ENCODE results near the gene HADH. TPM values are rescaled to one million over a fixed set of nuclear protein-coding genes. Genes with fewer than 3 reads are reported as not detected.
"Not testable (repeated sequence)": the region's sequence is repeated elsewhere in the genome, so short reads cannot be mapped to it uniquely, and the experiment has no call there.

HADH gene
- total and polyA plus RNA-seq, 3 donors from 2014 or later: 65.6 to 73.8 (median 71.2) TPM

- TF ChIP-seq CTCF (IDR thresholded peaks at IDR 0.05): no peak
- TF ChIP-seq POLR2A (IDR thresholded peaks at IDR 0.05): no peak
- Histone ChIP-seq H3K27ac (no peak overlapping the region), H3K4me1 (no peaks in the 10 kb centered on the region), H3K9me3 (no peaks in the 10 kb centered on the region), H3K36me3 (ENCODE audit: low read depth, missing control alignments) (no peaks in the 10 kb centered on the region), H3K27me3 (no peaks in the 10 kb centered on the region), H3K4me3 (no peak overlapping the region)
- intact Hi-C loops (cut with DNase I; ENCODE audit: low total_unique reads): no loop called here
- DNase-seq: no peak
- 97 to 98% methylated on average over 2 of the region's 2 CpGs for WGBS, 2 donors
Observed at GRCh38 chr4:108008721-108009120, 19.0 kb downstream of the HADH start.

GRCh38 chr4:108010167-108010566 lies 20.5 kb downstream of the HADH start:
- H3K4me3 ChIP-seq: no peak overlapping the region
- TF ChIP-seq POLR2A (IDR thresholded peaks at IDR 0.05): no peak
- TF ChIP-seq CTCF (IDR thresholded peaks at IDR 0.05): no peak
- H3K27ac ChIP-seq: no peak overlapping the region

GRCh38 chr4:108012382-108012781 lies 22.7 kb downstream of the HADH start:
- H3K36me3 ChIP-seq (ENCODE audit: low read depth, missing control alignments); H3K4me1 ChIP-seq; H3K27me3 ChIP-seq; H3K9me3 ChIP-seq; intact Hi-C loops (cut with DNase I; ENCODE audit: low total_unique reads); H3K27ac ChIP-seq; H3K4me3 ChIP-seq; DNase-seq: not testable (repeated sequence)
- 95 to 97% methylated on average over 5 of the region's 5 CpGs for WGBS, 2 donors

More at GRCh38 chr4:108010167-108010566, 20.5 kb downstream of the HADH start:
- intact Hi-C loops (cut with DNase I; ENCODE audit: low total_unique reads): no loop called here
- Histone ChIP-seq H3K27me3 (no peaks in the 10 kb centered on the region), H3K4me1 (no peaks in the 10 kb centered on the region), H3K36me3 (ENCODE audit: low read depth, missing control alignments) (no peaks in the 10 kb centered on the region), H3K9me3 (no peaks in the 10 kb centered on the region)
- 90 to 97% methylated on average over 2 of the region's 2 CpGs for WGBS, 2 donors
- DNase-seq: no peak

GRCh38 chr4:108013327-108013726 lies 23.6 kb downstream of the HADH start:
- no peaks in the 10 kb centered on the region for H3K9me3 ChIP-seq
- no peak overlapping the region for H3K4me3 ChIP-seq
- intact Hi-C loops (cut with DNase I; ENCODE audit: low total_unique reads): no loop called here
- H3K27me3 ChIP-seq: no peaks in the 10 kb centered on the region
- no peak for TF ChIP-seq CTCF (IDR thresholded peaks at IDR 0.05)
- TF ChIP-seq POLR2A (IDR thresholded peaks at IDR 0.05): no peak
- no peaks in the 10 kb centered on the region for H3K36me3 ChIP-seq (ENCODE audit: low read depth, missing control alignments)
- H3K27ac ChIP-seq: no peak overlapping the region
- no peak for DNase-seq
- H3K4me1 ChIP-seq: no peaks in the 10 kb centered on the region

GRCh38 chr4:108013955-108014354 lies 24.3 kb downstream of the HADH start:
- Histone ChIP-seq H3K27me3 (no peaks in the 10 kb centered on the region), H3K9me3 (no peaks in the 10 kb centered on the region), H3K4me1 (no peaks in the 10 kb centered on the region), H3K27ac (no peak overlapping the region), H3K4me3 (no peak overlapping the region), H3K36me3 (ENCODE audit: low read depth, missing control alignments) (no peaks in the 10 kb centered on the region)
- 91 to 98% methylated on average over 5 of the region's 5 CpGs for WGBS, 2 donors
- intact Hi-C loops (cut with DNase I; ENCODE audit: low total_unique reads): no loop called here
- TF ChIP-seq POLR2A (IDR thresholded peaks at IDR 0.05): no peak
- no peak for TF ChIP-seq CTCF (IDR thresholded peaks at IDR 0.05)
- DNase-seq: no peak

Data from testis (tissue), 3 donors.